ENCODE measurements around the gene FDX1. TPM values are rescaled to one million over a fixed set of nuclear protein-coding genes. Genes with fewer than 3 reads are reported as not detected.

The FDX1 gene
- total and polyA plus RNA-seq, 2 of the 8 experiments (the other 6 are each of a cell fraction or from before 2014, with no cell fraction given): 3.7 to 9.6 TPM

DNA sequence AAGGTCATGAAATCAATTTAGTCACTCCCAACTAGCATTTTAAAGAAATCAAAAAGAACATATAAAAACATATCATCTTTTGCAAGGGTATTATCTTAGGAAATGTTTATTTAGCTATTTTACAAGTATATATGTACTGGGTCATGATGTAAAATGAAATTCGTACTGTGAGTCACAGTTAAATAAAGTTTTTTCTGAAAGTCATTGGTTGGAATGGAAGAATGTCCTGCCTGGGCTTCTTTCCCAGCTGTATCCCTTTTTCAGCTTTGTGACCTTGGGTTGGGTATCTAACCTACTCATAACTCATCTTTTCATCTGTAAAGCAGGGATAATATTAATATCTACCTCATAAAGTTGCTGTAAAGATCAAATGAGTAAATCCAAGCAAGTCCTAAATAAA lies 15.7 kb downstream of the FDX1 start:
- ChIA-PET CTCF (ENCODE audit: partially characterized antibody) (interaction anchor here (1.1 to 3.5 kb wide), 5 partner anchors 11 to 244 kb away, joined by 4 to 37 read pairs (median 9); no protein-coding TSS in a partner anchor), POLR2A (ENCODE audit: partially characterized antibody) (no interaction called here)
- WGBS, 2 experiments (ENCODE audit: extremely low coverage in 1 of 2, insufficient coverage in 1 of 2, insufficient read length in 1 of 2, insufficient replicate concordance in 2 of 2, low coverage in 1 of 2, low lambda C conversion rate in 2 of 2, missing lambda C conversion rate in 1 of 2): 87% methylated on average over 1 of the region's 1 CpG; no CpG with 5 or more reads in 1 of the 2 experiments

More for the DNA sequence above, 15.7 kb downstream of the FDX1 start:
- Histone ChIP-seq H3K18ac (ENCODE audit: extremely low read depth, low read length) (no peak overlapping the region), H3K56ac (replicated peaks; ENCODE audit: insufficient read length, low read depth, low read length) (no peak overlapping the region), H2BK120ac (replicated peaks; ENCODE audit: low read depth, low read length) (no peak overlapping the region), H4K20me1 (replicated peaks in 1 of 2; ENCODE audit: control insufficient read depth in 1 of 2, insufficient read depth in 2 of 2, low read length in 2 of 2) (no peaks in the 10 kb centered on the region), H2BK5ac (ENCODE audit: low read depth, low read length) (no peak overlapping the region), H2AK5ac (ENCODE audit: low read depth, low read length) (no peak overlapping the region), H3K4me1 (replicated peaks in 1 of 4; ENCODE audit: control insufficient read depth in 3 of 4, insufficient read depth in 4 of 4, low read length in 3 of 4) (no peaks in the 10 kb centered on the region), H2BK15ac (ENCODE audit: low read length) (no peak overlapping the region), H4K91ac (replicated peaks; ENCODE audit: insufficient read length, low read length) (no peak overlapping the region), H3K79me2 (ENCODE audit: control insufficient read depth in 1 of 2, insufficient read depth in 2 of 2, low read length in 2 of 2) (peaks cover 0 to under 1% of the 10 kb centered on the region in 2 experiments; a peak in 1 of 4 replicates), H3K4me2 (ENCODE audit: insufficient read depth in 1 of 2, low read depth in 2 of 2, low read length in 2 of 2) (no peak overlapping the region), H3K36me3 (ENCODE audit: control insufficient read depth in 2 of 4, insufficient read depth in 4 of 4, low read length in 3 of 4) (peaks cover 0 to 8% (median 2%) of the 10 kb centered on the region in 4 experiments; a peak in 3 of 8 replicates), H2AFZ (ENCODE audit: low read length) (no peak overlapping the region), H3K4me3 (ENCODE audit: extremely low read depth in 1 of 4, insufficient read depth in 2 of 4, low read depth in 3 of 4, low read length in 4 of 4) (no peak overlapping the region), H3K79me1 (ENCODE audit: low read depth, low read length) (no peaks in the 10 kb centered on the region), H2BK12ac (ENCODE audit: low read depth, low read length) (no peak overlapping the region), H3K4ac (replicated peaks; ENCODE audit: insufficient read length, low read depth, low read length) (no peak overlapping the region), H3K27me3 (replicated peaks in 1 of 4; ENCODE audit: control insufficient read depth in 3 of 4, extremely low read depth in 1 of 4, insufficient read depth in 3 of 4, low read length in 3 of 4) (no peaks in the 10 kb centered on the region), H3K23me2 (ENCODE audit: low read depth, low read length) (no peaks in the 10 kb centered on the region), H3K27ac (ENCODE audit: low read depth, low read length) (no peak overlapping the region), H3K23ac (ENCODE audit: insufficient read length) (no peak overlapping the region), H2BK20ac (ENCODE audit: low read length) (no peak overlapping the region), H3K14ac (ENCODE audit: insufficient read length) (no peak overlapping the region), H3K9ac (replicated peaks in 1 of 4; ENCODE audit: extremely low read depth in 1 of 4, low read depth in 3 of 4, low read length in 3 of 4) (no peak overlapping the region), H4K5ac (ENCODE audit: insufficient read length, low read depth, low read length) (no peak overlapping the region), H4K8ac (ENCODE audit: extremely low read depth, insufficient read depth, low read length) (no peak overlapping the region), H3K9me3 (ENCODE audit: insufficient read depth in 2 of 2, low read depth in 1 of 2, low read length in 1 of 2) (no peaks in the 10 kb centered on the region; a peak in 1 of 4 replicates)
- FAIRE-seq (no peak), DNase-seq (ENCODE audit: low read depth in 1 of 2, low spot score in 2 of 2) (no peak)
- TF ChIP-seq KDM4A (IDR thresholded peaks at IDR 0.05; ENCODE audit: low read depth, low read length, severe bottlenecking) (no peak), SAP30 (IDR thresholded peaks at IDR 0.05; ENCODE audit: insufficient read depth, insufficient replicate concordance, low read length) (no peak), RXRA (IDR thresholded peaks at IDR 0.05; ENCODE audit: insufficient read depth, low read depth, low read length) (no peak), CTBP2 (IDR thresholded peaks at IDR 0.05; ENCODE audit: borderline replicate concordance, insufficient read depth, insufficient read length, low read length) (no peak), JUND (IDR thresholded peaks at IDR 0.05; ENCODE audit: low read length) (no peak), CTCF (IDR thresholded peaks at IDR 0.05; ENCODE audit: control extremely low read depth in 1 of 3, insufficient read depth in 1 of 3, low read depth in 1 of 3, low read length in 3 of 3) (no peak), SIRT6 (IDR thresholded peaks at IDR 0.05; ENCODE audit: low read length) (no peak), BRCA1 (IDR thresholded peaks at IDR 0.05; ENCODE audit: low read depth, low read length) (no peak), SIN3A (conservative IDR thresholded peaks at IDR 0.05 in 1 of 2, IDR thresholded peaks at IDR 0.05 in 1 of 2; ENCODE audit: low read depth in 1 of 2, low read length in 2 of 2) (no peak), CBX5 (IDR thresholded peaks at IDR 0.05; ENCODE audit: low read depth, low read length) (no peak), HDAC2 (IDR thresholded peaks at IDR 0.05; ENCODE audit: borderline replicate concordance in 1 of 2, low read depth in 2 of 2, low read length in 2 of 2) (no peak)
